ENCODE data around the gene LY6G5C. TPM values are rescaled to one million over a fixed set of nuclear protein-coding genes. Genes with fewer than 3 reads are reported as not detected.

LY6G5C gene
- total and polyA plus RNA-seq, 2 donors (not counting 3 experiments of a cell fraction or from before 2014, with no cell fraction given), result 8.2 to 11.4 TPM

DNA sequence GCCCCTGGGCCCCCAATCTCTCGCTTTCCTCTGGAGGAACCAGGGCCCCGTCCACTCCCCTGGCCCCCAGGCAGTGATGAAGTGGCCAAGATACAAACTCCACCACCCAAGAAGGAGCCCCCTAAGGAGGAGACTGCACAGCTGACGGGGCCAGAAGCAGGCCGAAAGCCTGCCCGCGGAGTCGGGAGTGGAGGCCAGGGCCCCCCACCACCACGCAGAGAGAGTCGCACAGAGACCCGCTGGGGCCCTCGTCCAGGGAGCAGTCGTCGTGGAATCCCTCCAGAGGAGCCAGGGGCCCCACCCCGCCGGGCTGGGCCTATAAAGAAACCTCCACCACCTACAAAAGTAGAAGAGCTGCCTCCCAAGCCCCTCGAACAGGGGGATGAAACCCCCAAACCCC, 49.7 kb downstream of the LY6G5C start:
- no peak overlapping the region for H3K9ac ChIP-seq (replicated peaks; ENCODE audit: extremely low read depth, insufficient read depth, low read length)
- H4K20me1 ChIP-seq (replicated peaks; ENCODE audit: control insufficient read depth, extremely low read depth, insufficient read depth, low read length), result peaks cover 3% of the 10 kb centered on the region
- intact Hi-C loops (cut with micrococcal nuclease), result no loop called here
- TF ChIP-seq, protein P1, sequence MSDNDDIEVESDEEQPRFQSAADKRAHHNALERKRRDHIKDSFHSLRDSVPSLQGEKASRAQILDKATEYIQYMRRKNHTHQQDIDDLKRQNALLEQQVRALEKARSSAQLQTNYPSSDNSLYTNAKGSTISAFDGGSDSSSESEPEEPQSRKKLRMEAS (IDR thresholded peaks at IDR 0.05; ENCODE audit: insufficient read depth, insufficient read length), result no peak
- TF ChIP-seq POLR2AphosphoS5 (IDR thresholded peaks at IDR 0.05; ENCODE audit: insufficient read depth, low read depth, low read length) (no peak), EZH2 (IDR thresholded peaks at IDR 0.05; ENCODE audit: borderline replicate concordance, low read depth, low read length, severe bottlenecking) (no peak), POLR2A (IDR thresholded peaks at IDR 0.05; ENCODE audit: low read depth, low read length) (no peak), JUN (IDR thresholded peaks at IDR 0.05; ENCODE audit: borderline replicate concordance, insufficient read depth, insufficient read length, low read depth) (no peak), FOS (IDR thresholded peaks at IDR 0.05; ENCODE audit: borderline replicate concordance, insufficient read depth, low read length) (no peak), MYC (IDR thresholded peaks at IDR 0.05; ENCODE audit: low read depth, low read length) (no peak), GATA2 (IDR thresholded peaks at IDR 0.05; ENCODE audit: insufficient read depth, insufficient read length, low read depth, low read length) (no peak)
- TF ChIP-seq, protein P2, sequence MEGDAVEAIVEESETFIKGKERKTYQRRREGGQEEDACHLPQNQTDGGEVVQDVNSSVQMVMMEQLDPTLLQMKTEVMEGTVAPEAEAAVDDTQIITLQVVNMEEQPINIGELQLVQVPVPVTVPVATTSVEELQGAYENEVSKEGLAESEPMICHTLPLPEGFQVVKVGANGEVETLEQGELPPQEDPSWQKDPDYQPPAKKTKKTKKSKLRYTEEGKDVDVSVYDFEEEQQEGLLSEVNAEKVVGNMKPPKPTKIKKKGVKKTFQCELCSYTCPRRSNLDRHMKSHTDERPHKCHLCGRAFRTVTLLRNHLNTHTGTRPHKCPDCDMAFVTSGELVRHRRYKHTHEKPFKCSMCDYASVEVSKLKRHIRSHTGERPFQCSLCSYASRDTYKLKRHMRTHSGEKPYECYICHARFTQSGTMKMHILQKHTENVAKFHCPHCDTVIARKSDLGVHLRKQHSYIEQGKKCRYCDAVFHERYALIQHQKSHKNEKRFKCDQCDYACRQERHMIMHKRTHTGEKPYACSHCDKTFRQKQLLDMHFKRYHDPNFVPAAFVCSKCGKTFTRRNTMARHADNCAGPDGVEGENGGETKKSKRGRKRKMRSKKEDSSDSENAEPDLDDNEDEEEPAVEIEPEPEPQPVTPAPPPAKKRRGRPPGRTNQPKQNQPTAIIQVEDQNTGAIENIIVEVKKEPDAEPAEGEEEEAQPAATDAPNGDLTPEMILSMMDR (IDR thresholded peaks at IDR 0.05; ENCODE audit: extremely low read depth in 1 of 2, insufficient read depth in 1 of 2, low read depth in 1 of 2, low read length in 2 of 2), result no peak
- no peaks in the 10 kb centered on the region for H3K9me3 ChIP-seq (replicated peaks; ENCODE audit: control insufficient read depth, insufficient read depth, low read length)
- no peak overlapping the region for H3K4me3 ChIP-seq (replicated peaks in 1 of 3; ENCODE audit: insufficient read depth in 1 of 3, low read depth in 1 of 3, low read length in 3 of 3)
- peaks cover 52 to 85% of the 10 kb centered on the region in 2 experiments for H3K36me3 ChIP-seq (ENCODE audit: control insufficient read depth in 2 of 2, extremely low read depth in 1 of 2, insufficient read depth in 2 of 2, low read length in 2 of 2)
- H3K4me2 ChIP-seq (ENCODE audit: insufficient read depth, low read length), result no peak overlapping the region
- H3K27me3 ChIP-seq (ENCODE audit: control insufficient read depth in 2 of 2, insufficient read depth in 2 of 2, low read length in 2 of 2), result no peaks in the 10 kb centered on the region
- no peaks in the 10 kb centered on the region for H3K9me1 ChIP-seq (replicated peaks; ENCODE audit: control insufficient read depth, extremely low read depth, insufficient read depth, low read length)
- H2AFZ ChIP-seq (ENCODE audit: low read depth, low read length), result no peak overlapping the region
- ChIA-PET CTCF (no interaction called here), POLR2A (no interaction called here)
- no peak overlapping the region for H3K27ac ChIP-seq (ENCODE audit: insufficient read depth, low read depth, low read length)
- dilution Hi-C loops (cut with MboI; ENCODE audit: extremely low pct_ligation_motif_present, low sequenced_read_pairs), result no loop called here
- TSS peak; percentile 19 for BruUV-seq (replicated peaks)
- H3K79me2 ChIP-seq (ENCODE audit: control insufficient read depth, insufficient read depth, low read length), result peaks cover 31% of the 10 kb centered on the region
- DNase-seq (ENCODE audit: low read depth, low spot score), result no peak
- no peaks in the 10 kb centered on the region for H3K4me1 ChIP-seq (ENCODE audit: control insufficient read depth, extremely low read depth, insufficient read depth, low read length)
- no peak for FAIRE-seq

All from endothelial cell of umbilical vein (primary cell).